Right atrium auricular region (tissue), 2 donors: ENCODE data around the gene FAM78B. TPM values are rescaled to one million over a fixed set of nuclear protein-coding genes. Genes with fewer than 3 reads are reported as not detected.

Experiments used
- DNase-seq: peaks from one replicate; pipeline ENCODE4 v3.0.0-alpha.2; 2019; ENCODE audit warnings: low spot score
- H3K27ac ChIP-seq, 2 donors: fragments of 200-600 bp; sonication (generic); 1 replicate in 1 of 2; 2 replicates in 1 of 2; pipeline ENCODE4 v1.5.1; 2016 to 2019
- H3K27me3 ChIP-seq, 2 donors: fragments of 200-600 bp; sonication (generic); one replicate each; pipeline versions ENCODE4 v1.5.1 to v1.6.0; 2017 to 2019
- H3K36me3 ChIP-seq: fragments of 200-600 bp; sonication (generic); one replicate; pipeline ENCODE4 v1.5.1; 2016
- H3K4me1 ChIP-seq, 2 donors: fragments of 200-600 bp; sonication (generic); one replicate each; pipeline versions ENCODE4 v1.5.1 to v1.6.0; 2017 to 2019
- H3K4me3 ChIP-seq, 2 donors: fragments of 200-600 bp; sonication (generic); 1 replicate in 1 of 2; 2 replicates in 1 of 2; pipeline ENCODE4 v1.5.1; 2017 to 2019; ENCODE audit warnings: mild to moderate bottlenecking in 1 of 2, moderate library complexity in 1 of 2
- H3K9me3 ChIP-seq, 2 donors: fragments of 200-600 bp; sonication (generic); one replicate each; pipeline ENCODE4 v1.5.1; 2019
- CTCF ChIP-seq, 2 donors: fragments of 200-600 bp; sonication (generic); IDR thresholded peaks; one replicate each; pipeline ENCODE4 v1.5.1; 2019; ENCODE audit warnings: antibody characterized with exemption in 2 of 2
- total RNA-seq, 2 donors: library from RNA; depleted of rRNA; stranded (reverse); fragments of >200 nt; gene quantifications; one replicate each; pipeline ENCODE4 v1.1.0, GENCODE V29; 2016

Gene FAM78B
- total RNA-seq, 2 donors from 2014 or later, result 1.8 to 2.9 TPM

DNA sequence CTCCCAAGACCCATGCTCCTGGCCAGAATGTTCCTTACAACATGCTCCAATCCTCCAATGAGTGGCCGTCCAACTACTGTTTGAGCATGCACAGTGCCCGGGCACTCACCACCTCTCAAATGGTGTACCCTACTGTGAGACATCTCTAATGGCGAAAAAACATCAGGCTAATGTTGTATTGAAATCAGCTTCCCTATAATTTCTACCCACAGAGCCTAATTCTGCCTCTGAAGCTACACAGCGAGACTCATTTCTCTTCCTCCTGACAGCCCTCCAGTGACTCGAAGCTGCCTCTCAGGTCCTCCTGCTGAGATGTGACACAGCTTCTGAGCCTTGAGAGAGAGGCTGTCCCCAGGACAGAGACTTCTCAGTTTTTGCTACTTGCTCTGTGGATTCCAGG lies 130.7 kb downstream of the FAM78B start:
- Histone ChIP-seq H3K27me3 (no peaks in the 10 kb centered on the region), H3K4me3 (no peak overlapping the region), H3K36me3 (no peaks in the 10 kb centered on the region), H3K4me1 (peaks cover 0 to 11% of the 10 kb centered on the region in 2 donors), H3K27ac (no peak overlapping the region), H3K9me3 (no peaks in the 10 kb centered on the region)
- peak; percentile 49 for DNase-seq
- TF ChIP-seq CTCF (IDR thresholded peaks at IDR 0.05), result no peak

DNA sequence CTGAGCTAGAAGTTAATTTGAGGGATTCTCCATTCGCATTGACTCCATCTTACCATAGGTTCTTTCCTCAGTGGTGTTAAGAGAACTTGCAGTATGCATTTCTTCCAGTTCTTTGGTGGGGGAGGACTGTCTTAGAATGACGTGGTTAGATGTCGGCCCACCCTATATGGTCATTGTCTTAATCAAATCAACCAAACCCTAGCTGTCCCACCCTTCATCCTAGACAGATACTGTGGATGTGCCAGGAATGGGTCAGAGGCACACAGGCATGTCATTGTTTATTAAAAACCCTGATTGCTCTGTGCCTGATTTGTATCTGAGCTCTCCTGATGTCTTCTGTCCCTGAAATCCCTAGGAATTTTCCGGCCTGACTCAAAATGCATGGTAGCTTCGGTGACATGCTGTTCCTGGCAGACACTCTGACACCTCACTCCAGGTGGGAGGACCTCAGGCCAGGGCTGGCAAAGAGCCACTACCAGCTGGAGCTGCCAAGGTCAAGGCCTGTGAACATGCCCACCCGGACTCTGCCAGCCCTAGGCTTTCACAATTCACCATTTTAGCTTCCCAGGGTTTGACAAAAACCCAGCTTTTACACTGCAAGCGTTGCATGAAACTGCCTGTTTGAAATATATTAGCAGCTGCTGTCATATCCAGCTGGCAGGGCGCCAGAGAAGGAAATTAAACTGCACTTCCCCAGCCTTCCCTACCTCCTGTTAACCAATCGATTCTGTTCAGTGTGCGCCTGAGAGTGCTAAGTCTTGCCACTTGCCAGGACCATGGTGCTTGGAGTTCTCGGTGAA lies 134.0 kb downstream of the FAM78B start:
- H3K4me3 ChIP-seq, result no peak overlapping the region
- DNase-seq, result no peak
- no peaks in the 10 kb centered on the region for H3K27me3 ChIP-seq
- no peaks in the 10 kb centered on the region for H3K36me3 ChIP-seq
- H3K27ac ChIP-seq, result peak overlapping the region in 1 of 2 donors; percentile 35
- H3K4me1 ChIP-seq, result peaks cover 0 to 18% of the 10 kb centered on the region in 2 donors
- H3K9me3 ChIP-seq, result no peaks in the 10 kb centered on the region
- TF ChIP-seq CTCF (IDR thresholded peaks at IDR 0.05), result no peak

- no peak for TF ChIP-seq CTCF (IDR thresholded peaks at IDR 0.05)
- Histone ChIP-seq H3K36me3 (no peaks in the 10 kb centered on the region), H3K27ac (no peak overlapping the region), H3K4me3 (no peak overlapping the region), H3K27me3 (no peaks in the 10 kb centered on the region), H3K4me1 (peaks cover 0 to 18% of the 10 kb centered on the region in 2 donors), H3K9me3 (no peaks in the 10 kb centered on the region)
- no peak for DNase-seq
These were observed 134.7 kb downstream of the FAM78B start for GRCh38 chr1:166031932-166032571.

- no peak for DNase-seq
- H3K4me1 ChIP-seq, result peaks cover 0 to 18% of the 10 kb centered on the region in 2 donors
- no peaks in the 10 kb centered on the region for H3K36me3 ChIP-seq
- no peak for TF ChIP-seq CTCF (IDR thresholded peaks at IDR 0.05)
- H3K27me3 ChIP-seq, result no peaks in the 10 kb centered on the region
- H3K27ac ChIP-seq, result peak overlapping the region; percentile 75 to 86
- no peak overlapping the region for H3K4me3 ChIP-seq
- H3K9me3 ChIP-seq, result no peaks in the 10 kb centered on the region
These were observed 137.4 kb downstream of the FAM78B start for GRCh38 chr1:166029196-166029945.

GRCh38 chr1:166026555-166026954 lies 140.2 kb downstream of the FAM78B start:
- Histone ChIP-seq H3K4me1 (peaks cover 0 to 6% of the 10 kb centered on the region in 2 donors), H3K36me3 (no peaks in the 10 kb centered on the region), H3K27ac (no peak overlapping the region), H3K4me3 (no peak overlapping the region), H3K9me3 (no peaks in the 10 kb centered on the region), H3K27me3 (no peaks in the 10 kb centered on the region)
- DNase-seq, result no peak
- TF ChIP-seq CTCF (IDR thresholded peaks at IDR 0.05), result no peak
